ENCODE results near the gene OSER1.
A peak's percentile ranks its signal among the peaks of the same experiment; 100 is the strongest.

Gene OSER1

DNA sequence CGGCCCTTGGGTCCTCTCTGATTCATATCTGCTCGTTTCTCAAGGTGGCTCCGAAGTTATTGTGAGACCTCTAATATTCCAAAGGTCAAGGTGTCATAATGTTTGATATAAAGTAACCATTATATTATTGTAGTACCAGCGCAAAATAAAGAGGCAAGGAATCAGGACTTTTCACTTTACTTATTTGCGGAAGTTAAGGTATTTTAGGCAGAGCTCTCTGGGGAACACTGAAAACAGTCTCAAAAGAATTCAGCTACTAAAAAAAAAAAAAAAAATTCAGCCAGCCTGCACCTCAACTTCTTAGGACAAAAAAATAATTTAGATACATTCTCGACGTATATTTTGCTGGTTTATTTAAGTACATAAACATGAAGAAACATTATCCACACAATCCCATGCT lies 2.4 kb downstream of the OSER1 start:
- no peak for DNase-seq (ENCODE audit: extremely low read depth, low read depth)
- TF ChIP-seq CTCF (IDR thresholded peaks at IDR 0.05; ENCODE audit: low read depth, low read length), result no peak

DNA sequence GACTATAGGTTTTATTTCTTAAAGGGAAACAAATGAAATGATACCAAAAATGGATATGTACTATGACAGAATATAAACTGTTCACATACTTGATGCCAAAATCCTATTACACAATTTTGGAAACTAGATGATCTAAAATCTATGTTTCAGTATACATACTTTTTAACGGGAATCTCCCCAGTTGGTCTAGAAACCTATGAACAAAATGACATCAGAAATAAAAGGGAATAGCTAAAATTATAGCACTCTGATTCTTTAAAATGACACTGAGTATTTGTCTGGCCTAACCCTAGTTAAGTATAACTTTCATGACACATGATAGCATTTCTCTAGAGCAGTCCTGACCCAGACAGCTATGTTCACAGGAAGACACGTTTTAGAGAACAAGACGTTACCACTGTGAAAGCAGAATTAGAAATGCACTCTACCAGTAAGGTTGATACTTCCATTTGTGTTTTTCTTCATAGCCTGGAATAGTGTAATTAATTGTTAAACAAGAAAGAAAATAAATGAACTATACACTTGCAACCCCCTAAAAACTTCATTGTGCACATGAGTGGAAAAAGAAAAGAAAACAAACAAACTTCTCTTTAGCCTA lies 3.3 kb downstream of the OSER1 start:
- no peak for DNase-seq (ENCODE audit: extremely low read depth, low read depth)
- TF ChIP-seq CTCF (IDR thresholded peaks at IDR 0.05; ENCODE audit: low read depth, low read length), result no peak

- DNase-seq (ENCODE audit: extremely low read depth, low read depth), result no peak
- no peak for TF ChIP-seq CTCF (IDR thresholded peaks at IDR 0.05; ENCODE audit: low read depth, low read length)
Observed at GRCh38 chr20:44206132-44206531, 4.4 kb downstream of the OSER1 start.

DNA sequence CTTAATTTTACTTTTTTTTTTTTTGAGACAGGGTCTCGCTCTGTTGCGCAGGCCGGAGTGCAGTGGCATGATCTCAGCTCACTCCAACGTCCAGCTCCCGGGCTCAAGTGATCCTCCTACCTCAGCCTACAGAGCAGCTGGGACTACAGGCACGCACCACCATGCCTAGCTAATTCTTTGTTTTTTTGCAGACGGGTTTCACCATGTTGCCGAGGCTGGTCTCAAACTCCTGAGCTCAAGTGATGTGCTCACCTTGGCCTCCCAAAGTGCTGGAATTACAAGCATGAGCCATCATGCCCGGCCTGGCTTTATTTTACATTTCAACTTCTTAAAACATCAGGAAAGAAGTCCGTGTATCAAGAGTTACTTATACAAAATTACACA lies 5.7 kb downstream of the OSER1 start:
- TF ChIP-seq CTCF (IDR thresholded peaks at IDR 0.05; ENCODE audit: low read depth, low read length), result no peak
- DNase-seq (ENCODE audit: extremely low read depth, low read depth), result no peak

DNA sequence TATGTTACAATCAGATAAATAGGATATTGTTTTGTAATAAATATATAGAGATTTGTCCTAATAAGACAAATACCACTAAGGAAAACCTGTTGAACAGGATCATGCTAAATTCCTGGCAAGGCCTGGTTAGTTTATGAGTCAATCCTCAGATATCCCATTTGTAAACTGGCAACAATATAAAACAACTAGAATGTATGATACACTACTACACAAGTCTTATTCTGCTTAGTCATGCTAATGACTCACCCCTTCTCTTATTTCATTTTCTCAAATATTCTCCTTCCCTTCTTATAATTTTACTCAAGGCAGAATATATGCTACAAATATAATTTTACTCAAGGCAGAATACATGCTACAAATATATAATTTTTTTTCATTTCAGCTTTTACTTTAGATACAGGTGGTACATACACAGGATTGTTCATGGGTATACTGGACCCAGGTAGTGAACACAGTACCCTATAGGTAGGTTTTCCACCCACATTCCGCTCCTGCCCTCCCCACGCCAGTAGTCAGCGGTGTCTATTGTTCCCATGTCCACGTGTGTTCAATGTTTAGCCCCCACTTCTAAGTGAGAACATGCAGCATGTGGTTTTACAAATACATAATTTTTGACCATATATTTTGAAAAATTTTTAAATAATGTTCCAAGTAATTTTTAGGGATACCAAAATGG lies 6.3 kb downstream of the OSER1 start:
- no peak for TF ChIP-seq CTCF (IDR thresholded peaks at IDR 0.05; ENCODE audit: low read depth, low read length)

DNA sequence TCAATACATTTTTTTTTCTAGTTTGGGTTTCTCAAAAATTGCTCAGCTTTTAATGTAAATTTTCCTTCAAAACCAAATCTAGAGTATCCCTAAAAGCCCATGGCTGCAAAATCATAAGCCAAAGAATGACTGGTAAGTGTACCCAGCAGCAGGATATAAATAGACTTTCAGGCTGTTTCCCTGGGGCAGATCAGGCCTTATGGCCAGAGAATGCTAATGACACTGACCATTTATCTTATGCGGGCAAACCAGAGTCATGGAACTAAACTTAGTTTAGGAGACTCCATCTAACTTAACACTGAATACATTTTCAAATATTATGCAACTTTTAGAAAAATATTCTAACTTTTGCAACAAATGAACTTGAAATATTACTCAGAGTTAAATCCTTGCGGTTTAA lies 7.4 kb downstream of the OSER1 start:
- DNase-seq (ENCODE audit: extremely low read depth, low read depth), result no peak
- no peak for TF ChIP-seq CTCF (IDR thresholded peaks at IDR 0.05; ENCODE audit: low read depth, low read length)

More for the DNA sequence above, 6.3 kb downstream of the OSER1 start:
- peak; percentile 72 for DNase-seq (ENCODE audit: extremely low read depth, low read depth)

GRCh38 chr20:44200983-44201382 lies 9.6 kb downstream of the OSER1 start:
- DNase-seq (ENCODE audit: extremely low read depth, low read depth), result no peak
- TF ChIP-seq CTCF (IDR thresholded peaks at IDR 0.05; ENCODE audit: low read depth, low read length), result no peak

All from AG09319 (cell line).